Stimulated activated CD8-positive, alpha-beta memory T cell treated with anti-CD3 and anti-CD28 coated beads, Interleukin-2, amount 100 ng/mL, for 48 hours (primary cell): ENCODE data around the gene BDKRB1.

Source experiments
- DNase-seq, 2 donors: peaks; one replicate each; pipeline ENCODE4 v3.0.0-alpha.2; 2020; ENCODE audit warnings: low read depth in 2 of 2

BDKRB1 gene

GRCh38 chr14:96255501-96256366 is at the start of gene BDKRB1:
Gene BDKRB1 (plus strand): TSS chr14:96256210. CDS start chr14:96263683, 7,473 bp downstream.
- no peak for DNase-seq

- no peak for DNase-seq
These were observed 49.5 kb upstream of the BDKRB1 start for GRCh38 chr14:96206461-96206860.

GRCh38 chr14:96207686-96208085 is 48.3 kb upstream of the BDKRB1 start:
- DNase-seq: no peak

- no peak for DNase-seq
These were observed 47.3 kb upstream of the BDKRB1 start for GRCh38 chr14:96208739-96209138.

- DNase-seq: no peak
These were observed 43.9 kb upstream of the BDKRB1 start for GRCh38 chr14:96212140-96212539.

- DNase-seq: no peak
These were observed 43.1 kb upstream of the BDKRB1 start for GRCh38 chr14:96212896-96213295.

- no peak for DNase-seq
These were observed 42.0 kb upstream of the BDKRB1 start for GRCh38 chr14:96213871-96214465.

- no peak for DNase-seq
These were observed 41.2 kb upstream of the BDKRB1 start for GRCh38 chr14:96214793-96215192.

GRCh38 chr14:96215452-96216244 is 40.4 kb upstream of the BDKRB1 start:
- no peak for DNase-seq

GRCh38 chr14:96216627-96217026 is 39.4 kb upstream of the BDKRB1 start:
- no peak for DNase-seq

- DNase-seq: no peak
These were observed 38.6 kb upstream of the BDKRB1 start for GRCh38 chr14:96217376-96217913.

- DNase-seq: no peak
These were observed 34.8 kb upstream of the BDKRB1 start for GRCh38 chr14:96221109-96221650.

- no peak for DNase-seq
These were observed 34.2 kb upstream of the BDKRB1 start for GRCh38 chr14:96221841-96222240.

GRCh38 chr14:96224480-96225096 is 31.4 kb upstream of the BDKRB1 start:
- DNase-seq: no peak

- no peak for DNase-seq
These were observed 30.8 kb upstream of the BDKRB1 start for GRCh38 chr14:96225213-96225612.

- no peak for DNase-seq
These were observed 30.3 kb upstream of the BDKRB1 start for GRCh38 chr14:96225745-96226151.

- no peak for DNase-seq
These were observed 28.6 kb upstream of the BDKRB1 start for GRCh38 chr14:96227428-96227827.

- DNase-seq: no peak
These were observed 26.7 kb upstream of the BDKRB1 start for GRCh38 chr14:96229315-96229714.

GRCh38 chr14:96231056-96231455 is 25.0 kb upstream of the BDKRB1 start:
- no peak for DNase-seq

- no peak for DNase-seq
These were observed 24.4 kb upstream of the BDKRB1 start for GRCh38 chr14:96231526-96232130.

- no peak for DNase-seq
These were observed 23.5 kb upstream of the BDKRB1 start for GRCh38 chr14:96232506-96232905.
